Hematopoietic multipotent progenitor cell (in vitro differentiated cells): ENCODE results near the gene PFN3. TPM values are rescaled to one million over a fixed set of nuclear protein-coding genes. Genes with fewer than 3 reads are reported as not detected.
"Not testable (repeated sequence)": the region's sequence is repeated elsewhere in the genome, so short reads cannot be mapped to it uniquely, and the experiment has no call there.

Experiments used
- DNase-seq, 3 donors: peaks; one replicate each; pipeline ENCODE4 v3.0.0-alpha.2; 2011 to 2015; ENCODE audit warnings: low read depth in 2 of 3, low spot score in 2 of 3
- total RNA-seq: library from RNA; depleted of rRNA; stranded (reverse); fragments of >200 nt; gene quantifications from one replicate; pipeline ENCODE4 v1.2.3, GENCODE V29; 2012

Gene PFN3
- total RNA-seq, 1 donor = not detected

DNA sequence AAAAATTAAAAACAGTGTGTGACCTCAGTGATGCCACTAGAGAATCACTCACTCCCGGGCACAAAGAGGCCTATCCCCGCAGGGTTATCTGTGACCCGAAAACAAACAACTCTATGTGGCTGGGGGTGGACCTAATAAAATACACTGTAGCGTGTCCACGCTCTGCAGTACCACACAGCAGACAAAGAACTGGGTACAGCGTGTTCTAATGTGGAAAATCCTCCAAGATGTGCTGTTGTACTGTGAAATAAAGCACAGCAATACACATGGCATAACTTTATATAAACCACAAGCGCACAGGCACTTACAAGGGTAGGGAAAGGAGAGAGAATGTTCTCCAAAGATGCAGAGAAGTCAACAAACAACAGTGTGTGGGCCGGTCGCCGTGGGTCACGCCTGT lies 24.4 kb downstream of the PFN3 start:
- DNase-seq = no peak

DNA sequence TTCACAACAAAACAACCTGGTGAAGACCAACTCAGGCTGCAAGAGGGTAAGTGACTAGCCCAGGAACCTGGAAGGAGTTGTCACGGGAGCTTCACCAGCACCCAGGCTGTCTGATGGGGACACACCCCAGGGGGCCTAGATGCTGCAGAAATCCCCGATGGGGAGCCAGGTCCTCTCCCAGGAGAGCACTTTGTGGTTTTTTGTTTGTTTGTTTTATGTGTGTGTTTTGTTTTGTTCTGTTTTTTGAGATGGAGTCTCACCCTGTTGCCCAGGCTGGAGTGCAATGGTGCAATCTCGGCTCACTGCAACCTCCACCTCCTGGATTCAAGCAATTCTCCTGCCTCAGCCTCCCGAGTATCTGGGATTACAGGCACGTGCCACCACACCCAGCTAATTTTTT lies 24.9 kb downstream of the PFN3 start:
- DNase-seq = not testable (repeated sequence)

DNA sequence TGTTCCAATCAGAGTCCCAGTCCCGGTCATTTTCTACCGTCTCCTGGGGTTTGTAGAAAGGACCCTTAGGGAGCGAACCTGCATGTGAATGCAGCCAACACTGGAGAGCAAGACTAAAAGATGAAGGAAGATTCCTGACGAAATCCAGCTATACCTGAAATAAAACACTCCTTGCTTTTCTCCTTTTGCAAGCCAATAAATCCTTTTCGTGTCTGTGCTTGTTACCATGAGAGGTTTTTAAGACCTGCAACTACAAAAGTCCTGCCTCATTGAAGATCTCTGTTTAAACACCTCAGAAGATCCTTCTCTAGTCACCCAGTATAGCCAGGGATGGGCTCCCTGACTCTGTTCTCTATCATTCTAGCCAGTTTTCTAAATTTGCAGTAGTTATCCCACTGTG lies 26.2 kb downstream of the PFN3 start:
- DNase-seq = no peak

GRCh38 chr5:177373806-177374205 lies 26.7 kb downstream of the PFN3 start:
- no peak for DNase-seq

DNA sequence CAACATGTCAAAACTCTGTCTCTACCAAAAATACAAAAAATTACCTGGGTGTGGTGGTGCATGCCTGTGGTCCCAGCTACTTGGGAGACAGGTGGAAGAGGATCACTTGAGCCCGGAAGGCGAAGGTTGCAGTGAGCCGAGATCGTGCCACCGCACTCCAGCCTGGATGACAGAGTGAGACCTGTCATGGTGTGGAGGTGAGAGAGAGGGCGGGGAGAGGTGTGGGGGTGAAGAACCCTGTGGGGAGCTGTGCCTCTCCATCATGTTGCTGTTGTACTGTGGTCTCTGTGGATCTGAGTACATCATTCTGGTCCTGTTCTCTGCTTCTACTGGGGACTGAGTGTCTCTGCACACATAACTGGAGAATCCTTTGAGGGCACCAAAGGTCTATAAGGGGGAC lies 27.6 kb downstream of the PFN3 start:
- no peak for DNase-seq

DNA sequence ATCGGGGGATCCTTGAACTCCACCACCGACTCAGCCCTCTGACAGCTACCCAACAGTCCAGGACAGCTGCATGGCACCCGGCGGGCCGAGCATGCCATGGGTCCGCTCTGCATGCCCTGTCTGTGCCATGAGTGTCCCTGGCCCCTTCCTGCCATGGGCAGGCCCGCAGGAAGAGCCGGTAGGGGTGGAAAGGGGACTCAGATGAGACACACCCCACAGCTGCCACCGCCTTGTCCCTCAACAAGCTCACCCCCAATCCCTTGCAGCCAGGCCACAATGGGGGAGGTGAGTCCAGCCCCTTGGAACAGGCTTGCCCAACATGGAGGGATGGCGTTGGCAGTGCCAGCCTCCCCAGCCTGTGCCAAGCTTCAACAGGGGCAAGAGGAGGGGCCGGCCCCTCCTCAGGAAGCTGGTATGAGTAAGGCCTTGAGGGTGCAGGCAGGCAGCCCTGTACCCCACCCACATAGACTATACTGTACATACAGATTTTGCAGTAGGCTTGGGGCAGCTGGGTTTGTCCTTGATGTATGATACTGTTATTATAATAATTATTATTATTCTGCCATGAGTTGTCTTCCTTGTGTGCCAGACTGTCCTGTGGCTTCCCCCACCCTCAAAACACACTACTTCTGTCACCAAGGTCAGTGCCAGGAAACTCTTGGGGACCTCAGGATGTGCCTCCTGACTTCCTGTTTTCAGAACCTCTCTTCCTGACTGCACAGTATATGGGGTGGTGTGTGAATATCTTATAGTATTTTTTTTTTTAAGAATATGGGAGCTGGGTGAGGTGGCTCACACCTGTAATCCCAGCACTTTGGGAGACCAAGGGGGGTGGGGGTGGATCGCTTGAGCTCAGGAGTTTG lies 28.2 kb downstream of the PFN3 start:
- no peak for DNase-seq

- DNase-seq = no peak
Observed at GRCh38 chr5:177371120-177372033, 29.1 kb downstream of the PFN3 start.

GRCh38 chr5:177370488-177371119 lies 29.9 kb downstream of the PFN3 start:
- peak in 2 of 3 donors; percentile 73 to 84 for DNase-seq

- no peak for DNase-seq
Observed at GRCh38 chr5:177369645-177370440, 30.6 kb downstream of the PFN3 start.

- no peak for DNase-seq
Observed at GRCh38 chr5:177368869-177369644, 31.4 kb downstream of the PFN3 start.

DNA sequence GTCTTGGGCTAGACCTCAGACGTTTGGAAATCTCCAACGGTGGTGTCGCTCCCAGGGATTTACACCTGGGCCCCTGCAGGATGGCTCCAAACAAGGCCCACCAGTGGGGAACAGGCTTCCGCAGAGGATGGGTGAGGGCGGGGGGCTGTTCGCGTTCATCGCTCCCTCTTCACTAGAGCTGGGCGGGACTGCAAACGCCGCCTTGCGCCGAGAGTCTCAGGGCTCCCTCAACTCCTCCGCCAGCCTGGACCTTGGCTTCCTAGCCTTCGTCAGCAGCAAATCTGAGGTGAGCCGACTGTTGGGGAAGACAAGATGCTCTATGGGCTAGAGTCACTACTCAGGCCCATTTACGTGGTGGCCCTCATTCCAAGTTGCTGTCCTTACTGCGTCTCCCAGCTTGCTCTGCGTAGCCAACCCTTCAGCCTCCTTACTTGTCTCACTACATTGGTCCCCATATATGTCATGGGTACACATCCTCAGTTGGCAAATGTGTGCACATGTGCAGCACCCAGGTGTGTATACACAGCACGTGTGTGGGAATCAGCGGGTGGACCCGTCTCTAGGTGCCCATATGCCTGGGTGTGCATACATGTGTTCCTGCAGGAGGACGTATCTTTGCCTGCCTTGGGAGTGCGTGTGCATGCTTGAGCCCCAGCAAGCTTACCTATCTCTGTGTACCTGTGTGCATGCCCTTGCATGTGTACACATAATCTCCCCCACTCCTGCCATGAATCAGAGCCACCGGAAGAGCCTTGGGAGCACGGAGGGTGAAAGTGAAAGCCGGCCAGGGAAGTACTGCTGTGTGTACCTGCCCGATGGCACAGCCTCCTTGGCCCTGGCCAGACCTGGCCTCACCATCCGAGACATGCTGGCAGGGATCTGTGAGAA lies 32.2 kb downstream of the PFN3 start:
- DNase-seq = no peak

DNA sequence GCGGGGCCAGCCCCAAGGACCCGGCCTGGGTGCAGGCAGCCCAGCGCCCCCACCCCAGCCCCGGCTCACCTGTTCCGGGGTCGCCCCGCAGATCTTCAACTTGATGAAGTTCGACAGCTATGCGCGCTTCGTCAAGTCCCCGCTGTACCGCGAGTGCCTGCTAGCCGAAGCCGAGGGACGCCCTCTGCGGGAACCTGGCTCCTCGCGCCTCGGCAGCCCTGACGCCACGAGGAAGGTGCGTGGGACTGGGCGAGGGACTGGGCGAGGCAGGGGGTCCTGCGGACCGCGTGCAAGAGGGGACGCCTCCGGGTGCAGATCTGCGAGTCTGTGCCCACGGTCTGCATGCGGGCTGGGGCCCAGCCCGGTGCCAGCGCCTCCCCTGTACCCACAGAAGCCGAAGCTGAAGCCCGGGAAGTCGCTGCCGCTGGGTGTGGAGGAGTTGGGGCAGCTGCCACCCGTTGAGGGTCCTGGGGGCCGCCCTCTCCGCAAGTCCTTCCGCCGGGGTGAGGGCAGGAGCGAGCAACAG lies 33.1 kb downstream of the PFN3 start:
- DNase-seq = no peak

GRCh38 chr5:177366528-177367322 lies 33.7 kb downstream of the PFN3 start:
- DNase-seq = no peak

- DNase-seq = no peak
Observed at GRCh38 chr5:177365845-177366527, 34.5 kb downstream of the PFN3 start.

- DNase-seq = no peak
Observed at GRCh38 chr5:177364159-177364962, 36.1 kb downstream of the PFN3 start.

DNA sequence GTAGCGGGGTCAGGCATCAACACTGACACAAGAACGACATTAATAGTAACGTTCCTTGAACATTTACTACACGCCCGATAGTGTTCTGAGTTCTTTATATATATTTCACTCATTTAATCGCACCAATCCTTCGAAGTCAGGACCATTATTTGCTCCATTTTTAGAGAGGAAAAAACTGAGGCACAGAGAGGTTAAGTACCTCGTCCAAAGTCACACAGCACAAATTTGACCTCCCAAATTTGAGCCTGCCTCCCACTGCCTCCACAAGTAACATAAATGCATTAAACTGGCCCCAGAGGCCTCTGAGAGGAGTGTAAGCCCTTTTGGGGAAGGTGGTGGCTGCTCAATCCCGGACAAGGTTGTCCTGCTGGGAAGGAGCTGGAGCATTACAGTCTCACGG lies 36.9 kb downstream of the PFN3 start:
- DNase-seq = no peak
